Suprapubic skin (tissue), 3 donors: ENCODE results near the gene VKORC1L1.

Experiments used
- CTCF ChIP-seq, 2 donors: fragments of 200-600 bp in 1 of 2; fragments of 450-650 bp in 1 of 2; sonication (generic) in 1 of 2; IDR thresholded peaks; one replicate each; pipeline ENCODE4 v1.5.1; 2016 to 2019; ENCODE audit warnings: antibody characterized with exemption in 2 of 2, mild to moderate bottlenecking in 1 of 2, moderate library complexity in 1 of 2
- POLR2AphosphoS5 ChIP-seq, 3 donors: sonication (generic); formaldehyde crosslinking; IDR thresholded peaks; one replicate each; pipeline ENCODE4 v1.6.1; 2017; ENCODE audit warnings: antibody characterized with exemption in 3 of 3

- TF ChIP-seq CTCF (IDR thresholded peaks at IDR 0.05) (no peak), POLR2AphosphoS5 (IDR thresholded peaks at IDR 0.05) (no peak)
These were observed 40.6 kb upstream of the VKORC1L1 start for GRCh38 chr7:65832281-65832680.
